Gastroesophageal sphincter (tissue), 4 donors: Measurements from ENCODE around the gene GPR153. TPM values are rescaled to one million over a fixed set of nuclear protein-coding genes. Genes with fewer than 3 reads are reported as not detected.

Source experiments
- ATAC-seq: fragments of 150-250 bp; one replicate; pipeline ENCODE4 v1.9.1; 2016; ENCODE audit warnings: mild to moderate bottlenecking, moderate library complexity
- H3K27ac ChIP-seq, 4 donors: fragments of 200-600 bp; sonication (generic) in 3 of 4; 1 replicate in 3 of 4; 2 replicates in 1 of 4; pipeline ENCODE4 v1.5.1; 2016 to 2019
- H3K27me3 ChIP-seq: fragments of 200-600 bp; sonication (generic); one replicate; pipeline ENCODE4 v1.5.1; 2019
- H3K36me3 ChIP-seq, 2 donors: fragments of 200-600 bp; sonication (generic); one replicate each; pipeline ENCODE4 v1.5.1; 2019; ENCODE audit warnings: control low read depth in 1 of 2
- H3K4me1 ChIP-seq, 3 donors: fragments of 200-600 bp; sonication (generic); 1 replicate in 2 of 3; 2 replicates in 1 of 3; pipeline ENCODE4 v1.5.1; 2016 to 2019; ENCODE audit warnings: control low read depth in 2 of 3
- H3K4me3 ChIP-seq, 2 donors: fragments of 200-600 bp; sonication (generic); one replicate each; pipeline ENCODE4 v1.5.1; 2019; ENCODE audit warnings: mild to moderate bottlenecking in 1 of 2, moderate library complexity in 1 of 2
- H3K9me3 ChIP-seq, 3 donors: fragments of 200-600 bp; sonication (generic); one replicate each; pipeline ENCODE4 v1.5.1; 2017 to 2019; ENCODE audit warnings: control low read depth in 2 of 3
- EP300 ChIP-seq: sonication (generic); formaldehyde crosslinking; IDR thresholded peaks from one replicate; pipeline ENCODE4 v1.6.1; 2017; ENCODE audit warnings: antibody characterized with exemption, mild to moderate bottlenecking
- POLR2A ChIP-seq, 2 donors: fragments of 450-650 bp; IDR thresholded peaks; one replicate each; pipeline ENCODE4 v1.6.1; 2017; ENCODE audit warnings: antibody characterized with exemption in 2 of 2, mild to moderate bottlenecking in 2 of 2, moderate library complexity in 1 of 2
- POLR2AphosphoS5 ChIP-seq: sonication (generic); formaldehyde crosslinking; IDR thresholded peaks from one replicate; pipeline ENCODE4 v1.6.1; 2017; ENCODE audit warnings: antibody characterized with exemption
- WGBS, 2 donors: methylation state at CpG; one replicate each; pipeline ENCODE4 v1.1.5; 2018; ENCODE audit warnings: low coverage in 1 of 2; 5-methylcytosine and 5-hydroxymethylcytosine counted together
- total RNA-seq, 4 donors: library from RNA; depleted of rRNA; stranded (reverse); fragments of >200 nt; gene quantifications; one replicate each; pipeline ENCODE4 v1.1.0, GENCODE V29; 2016
- TF ChIP-seq, protein P1 (sequence below), 4 experiments: fragments of 200-600 bp in 2 of 4; fragments of 450-650 bp in 2 of 4; sonication (generic) in 1 of 4; IDR thresholded peaks; one replicate each; pipeline ENCODE4 v1.5.1; 2017 to 2019; ENCODE audit warnings: antibody characterized with exemption in 4 of 4, mild to moderate bottlenecking in 2 of 4, moderate library complexity in 2 of 4

GPR153 gene
- total RNA-seq, 4 donors from 2014 or later: 2.6 to 8.9 (median 6.2) TPM

DNA sequence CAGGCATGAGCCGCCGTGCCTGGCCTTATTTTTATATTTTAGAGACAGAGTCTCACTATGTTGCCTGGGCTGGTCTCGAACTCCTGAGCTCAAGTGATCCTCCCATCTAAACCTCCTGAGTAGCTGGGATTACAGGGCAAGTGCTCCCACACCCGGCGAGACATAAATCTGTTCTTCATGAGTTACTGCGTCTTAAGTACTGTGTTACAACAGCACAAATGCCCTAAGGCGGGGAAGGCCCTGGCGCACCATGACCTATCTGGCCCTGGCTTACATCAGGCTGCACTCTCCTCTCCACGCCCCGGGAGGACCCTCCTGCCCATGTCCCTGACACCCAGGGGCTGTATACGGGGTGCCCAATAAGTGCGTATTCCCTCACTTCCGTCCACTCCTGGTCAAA, 4.3 kb downstream of the GPR153 start:
- Histone ChIP-seq H3K4me3 (no peak overlapping the region), H3K27me3 (peaks cover 58% of the 10 kb centered on the region), H3K27ac (no peak overlapping the region), H3K4me1 (peaks cover 0 to 27% (median 11%) of the 10 kb centered on the region in 3 donors), H3K36me3 (peaks cover 0 to 23% of the 10 kb centered on the region in 2 donors), H3K9me3 (no peaks in the 10 kb centered on the region)
- whole genome bisulfite sequencing, 2 donors: 80% methylated on average over 12 of the region's 13 CpGs; no CpG with 5 or more reads in 1 of the 2 donors
- ATAC-seq: no peak
- no peak for TF ChIP-seq POLR2AphosphoS5
- no peak for TF ChIP-seq EP300
- TF ChIP-seq POLR2A (IDR thresholded peaks at IDR 0.05): no peak
- TF ChIP-seq, protein P1, sequence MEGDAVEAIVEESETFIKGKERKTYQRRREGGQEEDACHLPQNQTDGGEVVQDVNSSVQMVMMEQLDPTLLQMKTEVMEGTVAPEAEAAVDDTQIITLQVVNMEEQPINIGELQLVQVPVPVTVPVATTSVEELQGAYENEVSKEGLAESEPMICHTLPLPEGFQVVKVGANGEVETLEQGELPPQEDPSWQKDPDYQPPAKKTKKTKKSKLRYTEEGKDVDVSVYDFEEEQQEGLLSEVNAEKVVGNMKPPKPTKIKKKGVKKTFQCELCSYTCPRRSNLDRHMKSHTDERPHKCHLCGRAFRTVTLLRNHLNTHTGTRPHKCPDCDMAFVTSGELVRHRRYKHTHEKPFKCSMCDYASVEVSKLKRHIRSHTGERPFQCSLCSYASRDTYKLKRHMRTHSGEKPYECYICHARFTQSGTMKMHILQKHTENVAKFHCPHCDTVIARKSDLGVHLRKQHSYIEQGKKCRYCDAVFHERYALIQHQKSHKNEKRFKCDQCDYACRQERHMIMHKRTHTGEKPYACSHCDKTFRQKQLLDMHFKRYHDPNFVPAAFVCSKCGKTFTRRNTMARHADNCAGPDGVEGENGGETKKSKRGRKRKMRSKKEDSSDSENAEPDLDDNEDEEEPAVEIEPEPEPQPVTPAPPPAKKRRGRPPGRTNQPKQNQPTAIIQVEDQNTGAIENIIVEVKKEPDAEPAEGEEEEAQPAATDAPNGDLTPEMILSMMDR (IDR thresholded peaks at IDR 0.05): no peak

DNA sequence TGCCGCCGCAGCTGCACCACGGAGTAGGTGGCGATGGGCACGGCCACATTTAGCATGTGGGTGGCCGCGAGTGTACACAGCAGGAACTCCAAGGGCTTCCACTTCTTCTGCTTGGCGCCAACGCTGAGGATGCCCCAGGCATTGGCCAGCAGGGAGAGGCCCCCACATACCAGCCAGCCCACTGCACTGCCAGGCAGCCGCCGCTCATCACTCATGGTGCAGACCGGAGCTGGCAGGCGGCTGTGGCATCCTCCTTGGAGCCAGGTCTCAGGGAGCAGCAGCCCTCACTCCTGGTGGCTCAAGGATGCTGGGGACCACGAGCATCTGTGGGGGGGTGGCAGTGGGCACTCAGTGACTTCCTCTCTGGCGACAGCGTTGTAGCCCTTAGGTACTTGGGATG, 6.2 kb downstream of the GPR153 start:
- WGBS, 2 donors: 91% methylated on average over 4 of the region's 16 CpGs; no CpG with 5 or more reads in 1 of the 2 donors
- ATAC-seq: no peak
- Histone ChIP-seq H3K36me3 (peaks cover 0 to 23% of the 10 kb centered on the region in 2 donors), H3K27me3 (peaks cover 60% of the 10 kb centered on the region), H3K9me3 (no peaks in the 10 kb centered on the region), H3K4me3 (no peak overlapping the region), H3K27ac (no peak overlapping the region), H3K4me1 (peaks cover 0 to 15% (median 3%) of the 10 kb centered on the region in 3 donors)
- TF ChIP-seq POLR2AphosphoS5: no peak
- TF ChIP-seq POLR2A (IDR thresholded peaks at IDR 0.05): no peak
- TF ChIP-seq EP300: no peak
- TF ChIP-seq, protein P1 (IDR thresholded peaks at IDR 0.05): no peak

DNA sequence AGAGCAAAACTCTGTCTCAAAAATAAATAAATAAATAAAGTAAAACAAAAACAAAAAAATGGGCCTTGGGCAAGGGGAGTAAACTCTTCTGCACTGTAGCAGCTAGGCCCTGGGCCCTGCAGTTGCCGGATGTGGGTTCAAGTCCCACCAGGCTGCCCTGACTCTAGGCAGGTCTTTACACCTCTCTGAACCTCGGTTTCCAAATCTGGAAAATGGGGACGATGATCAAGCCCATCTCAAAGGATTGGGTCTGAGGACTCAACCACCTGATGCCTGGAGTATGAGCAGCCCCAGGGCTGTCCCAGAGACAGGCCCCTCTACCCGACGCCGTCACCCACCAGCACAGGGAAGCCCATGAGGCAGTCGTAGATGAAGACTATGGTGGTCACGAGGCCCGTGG, 7.5 kb downstream of the GPR153 start:
- no peak for ATAC-seq
- H3K4me1 ChIP-seq: peaks cover 0 to 14% (median 6%) of the 10 kb centered on the region in 3 donors
- H3K4me3 ChIP-seq: no peak overlapping the region
- H3K27ac ChIP-seq: no peak overlapping the region
- TF ChIP-seq, protein P1 (IDR thresholded peaks at IDR 0.05): no peak
- TF ChIP-seq POLR2AphosphoS5: no peak
- no peak for TF ChIP-seq EP300
- no peak for TF ChIP-seq POLR2A (IDR thresholded peaks at IDR 0.05)
- no peaks in the 10 kb centered on the region for H3K9me3 ChIP-seq
- peaks cover 0 to 23% of the 10 kb centered on the region in 2 donors for H3K36me3 ChIP-seq
- H3K27me3 ChIP-seq: peaks cover 70% of the 10 kb centered on the region
- 88% methylated on average over 1 of the region's 9 CpGs; no CpG with 5 or more reads in 1 of the 2 donors for WGBS, 2 donors

DNA sequence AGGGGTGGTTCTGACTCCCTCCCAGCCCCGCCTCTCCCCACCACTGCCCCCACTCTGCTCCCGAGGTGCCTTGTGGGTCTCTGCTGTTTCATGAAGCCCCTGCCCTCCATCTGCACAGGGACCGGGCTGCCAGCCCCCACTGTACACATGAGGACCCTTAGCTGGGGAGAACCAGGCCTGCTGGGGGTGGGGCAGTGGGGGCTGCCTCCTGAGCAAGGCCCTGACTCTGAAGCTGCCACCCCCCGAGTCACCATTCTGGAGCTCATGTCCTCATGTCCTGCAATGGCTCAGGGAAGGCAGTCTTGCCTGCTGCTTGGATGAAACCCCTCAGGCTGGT, 8.6 kb downstream of the GPR153 start:
- WGBS, 2 donors: no CpG with 5 or more reads among the region's 4 CpGs
- H3K27me3 ChIP-seq: peaks cover 70% of the 10 kb centered on the region
- ATAC-seq: no peak
- H3K9me3 ChIP-seq: no peaks in the 10 kb centered on the region
- H3K36me3 ChIP-seq: peaks cover 0 to 23% of the 10 kb centered on the region in 2 donors
- peaks cover 0 to 14% (median 6%) of the 10 kb centered on the region in 3 donors for H3K4me1 ChIP-seq
- H3K27ac ChIP-seq: no peak overlapping the region
- H3K4me3 ChIP-seq: no peak overlapping the region
- TF ChIP-seq POLR2AphosphoS5 (no peak), EP300 (no peak), POLR2A (IDR thresholded peaks at IDR 0.05) (no peak)
- TF ChIP-seq, protein P1 (IDR thresholded peaks at IDR 0.05): no peak

DNA sequence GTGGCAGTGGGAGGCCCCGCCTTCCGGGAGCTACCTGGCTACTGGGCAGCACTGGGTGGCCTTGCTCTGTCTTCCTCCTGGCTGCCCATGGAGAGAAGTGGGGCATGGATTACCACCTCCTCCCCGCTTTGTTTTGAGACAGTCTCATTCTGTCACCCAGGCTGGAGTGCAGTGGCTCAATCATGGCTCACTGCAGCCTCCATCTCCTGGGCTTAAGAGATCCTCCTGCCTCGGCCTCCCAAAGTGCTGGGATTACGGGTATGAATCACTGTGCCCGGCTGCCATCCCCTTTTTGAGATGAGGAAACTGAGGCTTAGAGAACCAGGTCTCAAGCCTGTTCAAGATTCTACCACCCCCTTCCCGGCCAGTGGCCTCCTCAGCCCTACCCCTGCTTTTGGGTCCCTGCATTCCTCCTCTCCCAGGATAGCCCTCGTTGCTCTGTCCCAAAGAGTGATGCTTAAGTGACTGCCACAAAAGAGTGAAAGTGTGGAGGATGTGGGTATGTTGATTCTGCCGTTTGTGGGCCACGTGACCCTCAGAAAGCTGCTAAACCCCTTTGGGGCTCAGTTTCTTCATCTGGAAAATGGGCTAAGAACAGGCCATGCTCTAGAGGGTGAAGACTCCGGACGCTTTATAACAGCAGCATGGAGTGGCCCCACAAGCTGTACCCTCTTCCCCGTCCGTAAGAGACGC, 9.1 kb downstream of the GPR153 start:
- Histone ChIP-seq H3K4me1 (peaks cover 0 to 17% (median 6%) of the 10 kb centered on the region in 3 donors), H3K36me3 (peaks cover 0 to 23% of the 10 kb centered on the region in 2 donors), H3K27ac (no peak overlapping the region), H3K4me3 (no peak overlapping the region), H3K27me3 (peaks cover 72% of the 10 kb centered on the region), H3K9me3 (no peaks in the 10 kb centered on the region)
- TF ChIP-seq POLR2AphosphoS5 (no peak), EP300 (no peak), POLR2A (IDR thresholded peaks at IDR 0.05) (no peak)
- TF ChIP-seq, protein P1 (IDR thresholded peaks at IDR 0.05): no peak
- WGBS, 2 donors: 72 to 90% methylated on average over 5 to 7 of the region's 15 CpGs
- ATAC-seq: no peak
